Head of caudate nucleus (tissue), 42 donors: Measurements from ENCODE around the gene ZNF273.
"Not testable (repeated sequence)": the region's sequence is repeated elsewhere in the genome, so short reads cannot be mapped to it uniquely, and the experiment has no call there.

Experiments used
- DNase-seq, 42 donors: peaks; one replicate each; pipeline versions ENCODE4 v3.0.0 to v3.0.0-alpha.2; 2020 to 2021; ENCODE audit warnings: mixed read lengths in 7 of 42
- intact Hi-C: fragments of 100-400 bp; cut with DNase I; formaldehyde crosslinking; loops from one replicate; pipeline ENCODE4 v1.15.0; 2022

Gene ZNF273

GRCh38 chr7:64915301-64915700, 12.2 kb downstream of the ZNF273 start:
- intact Hi-C loops, DNase-seq: not testable (repeated sequence)

- DNase-seq, intact Hi-C loops: not testable (repeated sequence)
Measured at GRCh38 chr7:64928252-64929187, 25.4 kb downstream of the ZNF273 start.

DNA sequence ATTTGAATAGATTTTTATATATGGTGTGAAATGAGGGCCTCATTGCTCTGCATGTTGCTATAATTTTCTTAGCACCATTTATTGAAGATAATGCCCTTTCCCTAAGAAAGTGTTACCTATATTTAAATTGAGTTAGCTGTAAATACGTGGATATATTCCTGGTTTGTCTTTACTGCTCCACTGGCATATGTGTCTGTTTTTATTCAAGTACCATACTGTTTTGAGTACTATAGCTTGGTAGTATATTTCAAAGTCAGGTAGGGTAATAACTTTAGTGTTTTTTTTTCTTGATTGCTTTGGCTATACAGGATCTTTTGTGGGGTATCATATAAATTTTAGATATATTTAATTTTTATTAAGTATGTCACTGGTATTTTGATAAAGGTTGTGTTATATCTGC, 31.4 kb downstream of the ZNF273 start:
- intact Hi-C loops, result no loop called here
- no peak for DNase-seq

DNA sequence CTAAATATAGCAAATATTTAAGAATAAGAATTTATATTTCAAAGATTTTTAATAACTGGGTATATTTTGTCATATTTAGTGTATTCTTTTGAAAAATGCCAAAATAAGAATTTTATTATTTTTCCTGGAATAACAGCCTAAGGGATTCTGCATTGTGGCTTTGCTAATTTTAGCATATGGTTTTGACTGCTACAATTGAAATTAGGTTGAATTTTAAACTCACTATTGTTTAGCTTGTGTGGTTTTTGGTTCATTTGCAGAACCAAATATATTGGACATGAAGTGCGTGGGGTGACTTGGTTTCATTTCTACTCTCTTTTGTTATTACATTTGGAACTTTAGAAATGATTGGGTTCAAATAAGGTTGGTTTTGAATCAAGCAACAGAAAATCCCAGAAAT, 35.5 kb downstream of the ZNF273 start:
- intact Hi-C loops, result no loop called here
- no peak for DNase-seq

DNA sequence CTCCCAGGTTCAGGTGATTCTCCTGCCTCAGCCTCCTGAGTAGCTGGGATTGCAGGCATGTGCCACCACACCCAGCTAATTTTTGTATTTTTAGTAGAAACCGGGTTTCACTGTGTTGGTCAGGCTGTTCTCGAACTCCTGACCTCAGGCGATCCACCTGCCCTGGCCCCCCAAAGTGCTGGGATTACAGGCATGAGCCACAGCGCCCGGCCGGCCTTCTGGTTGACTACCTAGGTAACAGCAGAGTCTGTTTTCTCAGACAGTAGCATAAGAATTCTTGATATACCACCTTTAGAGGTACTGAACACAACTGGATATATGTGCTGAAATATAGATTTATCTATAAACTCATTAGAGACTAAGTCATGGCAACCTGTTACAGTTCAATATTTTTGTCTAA, 36.9 kb downstream of the ZNF273 start:
- intact Hi-C loops, DNase-seq: not testable (repeated sequence)

DNA sequence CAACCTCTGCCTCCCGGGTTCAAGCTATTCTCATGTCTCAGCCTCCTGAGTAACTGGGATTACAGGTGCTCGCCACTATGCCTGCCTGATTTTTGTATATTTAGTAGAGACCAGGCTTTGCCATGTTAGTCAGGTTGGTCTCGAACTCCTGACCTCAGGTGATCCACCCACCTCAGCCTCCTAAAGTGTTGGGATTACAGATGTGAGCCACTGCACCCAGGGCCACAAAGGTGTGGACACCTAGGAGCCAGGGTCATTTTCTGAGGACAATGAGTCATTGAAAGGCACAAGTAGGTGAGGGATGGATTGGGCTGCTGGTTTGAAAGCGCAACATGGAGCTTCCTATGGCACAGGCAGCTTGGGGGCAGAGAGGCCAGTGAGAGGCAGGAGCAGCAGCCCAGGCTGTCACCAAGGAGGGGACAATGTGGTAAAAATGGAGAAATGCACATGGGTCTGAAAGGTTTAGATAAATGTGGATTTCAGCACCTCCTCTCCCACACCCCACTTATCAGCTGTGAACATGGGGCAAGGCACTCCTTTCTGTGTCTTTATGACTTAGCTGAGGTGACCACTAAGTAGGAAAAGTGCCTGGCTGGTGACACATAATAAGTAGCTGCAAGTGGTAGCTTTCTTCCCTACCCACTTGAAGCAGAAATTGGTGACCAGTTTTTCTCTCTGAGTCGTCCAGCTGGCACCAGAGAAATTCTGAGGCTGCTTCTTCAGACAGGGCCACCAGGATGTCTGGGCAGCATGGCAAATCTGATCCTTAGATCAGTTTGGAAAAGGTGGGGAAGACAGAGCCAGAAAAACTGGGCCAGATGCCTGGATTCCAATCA, 41.8 kb downstream of the ZNF273 start:
- DNase-seq, intact Hi-C loops: not testable (repeated sequence)

GRCh38 chr7:64945503-64946175, 42.6 kb downstream of the ZNF273 start:
- intact Hi-C loops, result no loop called here
- no peak for DNase-seq

- intact Hi-C loops, result no loop called here
- peak in 24 of 42 donors; percentile 6 to 55 (median 32) for DNase-seq
Measured at GRCh38 chr7:64946772-64947171, 43.7 kb downstream of the ZNF273 start.

DNA sequence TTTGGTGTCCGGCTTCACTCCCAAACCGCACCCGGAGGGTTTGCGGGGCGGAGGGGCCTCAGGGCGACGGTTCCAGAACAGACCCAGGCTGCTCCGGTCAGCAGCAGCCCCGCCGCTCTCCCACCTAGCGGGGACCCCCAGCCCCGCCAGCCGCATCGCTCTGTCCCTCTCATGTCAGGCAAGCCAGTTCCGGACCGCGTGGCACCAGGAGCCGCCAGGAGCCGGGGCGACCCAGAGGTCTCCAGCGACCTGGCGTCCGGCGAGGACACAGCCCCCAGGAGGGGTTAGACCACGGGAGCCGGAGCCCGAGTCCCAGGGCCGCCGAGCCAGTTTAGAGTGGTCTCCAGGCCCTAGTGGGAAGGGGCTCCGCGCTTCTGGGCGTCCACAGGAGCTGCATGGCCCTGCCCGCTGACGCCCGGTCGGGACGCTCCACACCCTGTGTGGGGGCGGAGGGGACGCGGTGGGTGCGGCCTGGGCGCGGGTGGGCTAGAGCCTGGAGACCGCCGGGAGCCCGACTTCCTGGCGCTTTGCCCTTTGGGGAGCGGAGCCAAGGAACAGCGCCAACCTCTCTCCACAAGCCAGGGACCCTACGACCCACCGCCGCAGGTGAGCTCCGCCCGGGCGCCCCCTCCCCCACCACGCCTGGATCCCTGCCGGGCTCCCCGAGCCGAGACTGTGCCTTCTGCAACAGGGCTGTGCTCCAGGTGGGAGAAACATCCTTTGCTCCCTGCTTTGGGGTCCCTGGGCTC, 44.4 kb downstream of the ZNF273 start:
- intact Hi-C loops, result no loop called here
- peak in 27 of 42 donors; percentile 19 to 63 (median 40) for DNase-seq

DNA sequence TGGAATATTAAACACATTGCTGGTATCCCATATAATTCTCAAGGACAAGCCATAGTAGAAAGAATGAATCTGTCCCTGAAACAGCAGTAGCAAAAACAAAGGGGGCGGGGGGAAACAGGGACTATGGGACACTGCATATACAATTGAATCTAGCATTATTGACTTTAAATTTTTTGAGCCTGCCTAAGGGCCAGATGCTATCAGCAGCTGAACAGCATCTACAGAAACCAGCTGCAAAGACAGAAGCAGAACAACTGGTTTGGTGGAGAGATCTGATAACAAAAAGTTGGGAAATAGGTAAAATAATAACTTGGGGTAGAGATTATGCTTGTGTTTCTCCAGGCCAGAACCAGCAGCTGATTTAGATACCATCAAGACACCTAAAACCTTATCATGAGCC, 45.7 kb downstream of the ZNF273 start:
- intact Hi-C loops, DNase-seq: not testable (repeated sequence)

DNA sequence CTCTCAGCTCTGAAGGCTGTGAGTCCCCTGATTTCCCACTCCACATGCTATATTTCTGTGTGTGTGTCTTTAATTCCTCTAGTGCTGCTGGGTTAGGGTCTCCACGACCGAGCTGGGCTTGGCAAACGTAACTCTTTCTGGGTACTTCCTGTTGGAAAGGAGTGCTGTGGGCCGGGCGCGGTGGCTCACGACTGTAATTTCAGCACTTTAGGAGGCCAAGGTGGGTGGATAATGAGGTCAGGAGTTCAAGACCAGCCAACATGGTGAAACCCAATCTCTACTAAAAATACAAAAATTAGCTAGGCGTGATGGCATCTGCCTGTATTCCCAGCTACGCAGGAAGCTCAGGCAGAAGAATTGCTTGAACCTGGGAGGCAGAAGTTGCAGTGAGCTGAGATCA, 47.6 kb downstream of the ZNF273 start:
- peak in 9 of 42 donors; percentile 31 to 67 (median 47) for DNase-seq
- intact Hi-C loops, result not testable (repeated sequence)

GRCh38 chr7:64951250-64951848, 48.3 kb downstream of the ZNF273 start:
- DNase-seq, result peak in 5 of 42 donors; percentile 20 to 68 (median 40)

GRCh38 chr7:64959072-64959747, 56.1 kb downstream of the ZNF273 start:
- intact Hi-C loops, result no loop called here
- DNase-seq, result no peak

More at GRCh38 chr7:64951250-64951848, 48.3 kb downstream of the ZNF273 start:
- intact Hi-C loops, result no loop called here

DNA sequence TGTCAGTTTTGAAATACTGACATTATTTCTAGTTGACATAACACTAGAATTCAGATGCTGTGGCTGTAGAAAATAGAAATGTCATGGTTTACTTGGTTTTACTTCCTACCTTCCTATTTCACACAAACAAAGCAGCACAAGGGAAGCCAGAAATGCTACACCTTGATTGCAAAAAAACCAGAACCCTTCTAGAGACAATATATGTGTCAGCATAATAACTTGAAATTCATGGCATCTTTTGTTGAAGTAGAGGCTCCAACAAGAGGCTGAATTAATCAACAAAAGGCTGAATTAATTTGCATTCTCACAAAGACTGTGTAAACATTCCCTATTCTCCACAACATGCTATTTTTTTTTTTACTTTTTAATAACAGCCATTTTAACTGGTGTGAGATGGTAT, 62.5 kb downstream of the ZNF273 start:
- intact Hi-C loops, result no loop called here
- DNase-seq, result no peak

- intact Hi-C loops, result no loop called here
- no peak for DNase-seq
Measured at GRCh38 chr7:64978497-64979203, 75.6 kb downstream of the ZNF273 start.
